Testis (tissue), 5 donors: ENCODE results near the gene DBX2. TPM values are rescaled to one million over a fixed set of nuclear protein-coding genes. Genes with fewer than 3 reads are reported as not detected.
"Not testable (repeated sequence)": the region's sequence is repeated elsewhere in the genome, so short reads cannot be mapped to it uniquely, and the experiment has no call there.

Source experiments
- DNase-seq: peaks from one replicate; pipeline ENCODE4 v3.0.0-alpha.2; 2019
- H3K27ac ChIP-seq, 2 donors: fragments of 200-600 bp; sonication (generic); one replicate each; pipeline ENCODE4 v1.5.1; 2019
- H3K27me3 ChIP-seq: fragments of 200-600 bp; sonication (generic); one replicate; pipeline ENCODE4 v1.5.1; 2019
- H3K36me3 ChIP-seq: fragments of 200-600 bp; sonication (generic); one replicate; pipeline ENCODE4 v1.5.1; 2017; ENCODE audit warnings: low read depth; ENCODE audit errors: missing control alignments
- H3K4me1 ChIP-seq: fragments of 200-600 bp; sonication (generic); one replicate; pipeline ENCODE4 v1.5.1; 2019
- H3K4me3 ChIP-seq, 2 donors: fragments of 200-600 bp; sonication (generic); one replicate each; pipeline ENCODE4 v1.5.1; 2017 to 2019
- H3K9me3 ChIP-seq: fragments of 200-600 bp; sonication (generic); one replicate; pipeline ENCODE4 v1.5.1; 2017
- CTCF ChIP-seq, 3 experiments: fragments of 450-650 bp in 2 of 3; fragments of 200-600 bp in 1 of 3; sonication (generic) in 1 of 3; IDR thresholded peaks; one replicate each; pipeline ENCODE4 v1.5.1; 2016 to 2019; ENCODE audit warnings: antibody characterized with exemption in 3 of 3, mild to moderate bottlenecking in 2 of 3, moderate library complexity in 1 of 3
- POLR2A ChIP-seq: fragments of 450-650 bp; IDR thresholded peaks from one replicate; pipeline ENCODE4 v1.6.1; 2017; ENCODE audit warnings: antibody characterized with exemption, mild to moderate bottlenecking, moderate library complexity
- WGBS, 2 donors: methylation state at CpG; one replicate each; pipeline ENCODE4 v1.1.5; 2018; 5-methylcytosine and 5-hydroxymethylcytosine counted together
- intact Hi-C: fragments of 100-400 bp; cut with DNase I; formaldehyde crosslinking; loops from one replicate; pipeline ENCODE4 v1.15.1; 2023; ENCODE audit warnings: low total_unique reads
- long read RNA-seq, 2 donors: transcript quantifications; one replicate each; lab custom pipeline, GENCODE V29; 2026
- polyA plus RNA-seq: library from polyadenylated mRNA; stranded (reverse); fragments of 350-450 nt; fragmentation: Illumina TruSeq; extraction: RNeasy Lipid Tissue Mini Kit (QIAGEN cat#74804); gene quantifications from one replicate; pipeline ENCODE4 v1.2.3, GENCODE V29; 2014; ENCODE audit warnings: low read depth, low replicate concordance; ENCODE audit not compliant: insufficient read depth
- total RNA-seq, 2 donors: library from RNA; depleted of rRNA; stranded (reverse); fragments of >200 nt; gene quantifications; one replicate each; pipeline ENCODE4 v1.2.3, GENCODE V29; 2016

Gene DBX2
- total RNA-seq, result 1 to 10 TPM; 2.5 to 2.8 TPM
- polyA plus RNA-seq, result 1.1 TPM
- long read RNA-seq, donor 1, partial matches to known transcripts, result 0 of 1 reads
- long read RNA-seq, donor 1, other reads (novel, unspliced or antisense), result 0 of 1 reads
- long read RNA-seq, donor 2, result 0 reads

- H3K27me3 ChIP-seq, result no peaks in the 10 kb centered on the region
- peak within 1 kb of the TSS; percentile 48 to 56 for H3K4me3 ChIP-seq
- peak; percentile 40 for DNase-seq
- no peak for TF ChIP-seq CTCF (IDR thresholded peaks at IDR 0.05)
- TF ChIP-seq POLR2A, result no peak
- H3K4me1 ChIP-seq, result peaks cover 3% of the 10 kb centered on the region
- no peaks in the 10 kb centered on the region for H3K36me3 ChIP-seq
- H3K9me3 ChIP-seq, result no peaks in the 10 kb centered on the region
- H3K27ac ChIP-seq, result no peak within 1 kb of the TSS
- intact Hi-C loops, result no loop called here
- WGBS, 2 donors, result 0 to 1% methylated on average over 37 to 49 of the region's 77 CpGs
Measured at GRCh38 chr12:45050751-45051571, at the start of gene DBX2. TSS of gene DBX2 (minus strand) at chr12:45051099. CDS start at chr12:45050927, 172 bp downstream.

GRCh38 chr12:45098766-45099165, 47.9 kb upstream of the DBX2 start:
- Histone ChIP-seq H3K36me3 (no peaks in the 10 kb centered on the region), H3K4me3 (no peak overlapping the region), H3K9me3 (no peaks in the 10 kb centered on the region), H3K27me3 (no peaks in the 10 kb centered on the region), H3K4me1 (no peaks in the 10 kb centered on the region), H3K27ac (no peak overlapping the region)
- no peak for DNase-seq
- intact Hi-C loops, result no loop called here
- TF ChIP-seq CTCF (IDR thresholded peaks at IDR 0.05) (no peak), POLR2A (no peak)
- 40 to 52% methylated on average over 2 of the region's 2 CpGs for WGBS, 2 donors

- H3K36me3 ChIP-seq, H3K4me3 ChIP-seq, H3K4me1 ChIP-seq, DNase-seq, intact Hi-C loops, H3K27ac ChIP-seq, H3K9me3 ChIP-seq, H3K27me3 ChIP-seq: not testable (repeated sequence)
- 90 to 91% methylated on average over 3 of the region's 3 CpGs for WGBS, 2 donors
Measured at GRCh38 chr12:45095417-45095816, 44.5 kb upstream of the DBX2 start.

- intact Hi-C loops, result no loop called here
- TF ChIP-seq POLR2A (no peak), CTCF (IDR thresholded peaks at IDR 0.05) (no peak)
- Histone ChIP-seq H3K27ac (no peak overlapping the region), H3K9me3 (no peaks in the 10 kb centered on the region), H3K36me3 (no peaks in the 10 kb centered on the region), H3K27me3 (no peaks in the 10 kb centered on the region), H3K4me3 (no peak overlapping the region), H3K4me1 (no peaks in the 10 kb centered on the region)
- DNase-seq, result no peak
- WGBS, 2 donors, result 40 to 47% methylated on average over 5 of the region's 5 CpGs
Measured at GRCh38 chr12:45093051-45093450, 42.2 kb upstream of the DBX2 start.

GRCh38 chr12:45089411-45090075, 38.6 kb upstream of the DBX2 start:
- no peak overlapping the region for H3K27ac ChIP-seq
- 46 to 49% methylated on average over 4 of the region's 4 CpGs for WGBS, 2 donors
- H3K9me3 ChIP-seq, result no peaks in the 10 kb centered on the region
- H3K4me1 ChIP-seq, result no peaks in the 10 kb centered on the region
- no peak for DNase-seq
- H3K36me3 ChIP-seq, result no peaks in the 10 kb centered on the region
- no peaks in the 10 kb centered on the region for H3K27me3 ChIP-seq
- H3K4me3 ChIP-seq, result no peak overlapping the region
- intact Hi-C loops, result no loop called here
- no peak for TF ChIP-seq CTCF (IDR thresholded peaks at IDR 0.05)
- no peak for TF ChIP-seq POLR2A
